LNCaP clone FGC (cell line): ENCODE data around the gene ELP5.

Experiments
- DNase-seq: peaks from one replicate; pipeline ENCODE4 v3.0.0-alpha.2; 2011; ENCODE audit warnings: low read depth
- H3K4me3 ChIP-seq: 2 replicates; pipeline ENCODE4 v1.5.1; 2011; ENCODE audit warnings: mild to moderate bottlenecking, low read depth, low read length, control low read depth
- TF ChIP-seq, protein P1 (sequence below): IDR thresholded peaks from 2 replicates; pipeline ENCODE4 v1.5.1; 2012; ENCODE audit warnings: mild to moderate bottlenecking; ENCODE audit not compliant: control insufficient read depth, insufficient read depth; ENCODE audit errors: extremely low read depth

ELP5 gene

GRCh38 chr17:7219812-7220592 is 32.0 kb upstream of the ELP5 start, which contains the start of the genes ACADVL and DLG4:
Gene ACADVL, plus strand, starts transcription at chr17:7219938. Its CDS starts 47 bp downstream, at chr17:7219985.
Gene DLG4, minus strand, starts transcription at chr17:7219836.
- peak within 1 kb of the TSS; percentile 71 for H3K4me3 ChIP-seq
- TF ChIP-seq, protein P1, sequence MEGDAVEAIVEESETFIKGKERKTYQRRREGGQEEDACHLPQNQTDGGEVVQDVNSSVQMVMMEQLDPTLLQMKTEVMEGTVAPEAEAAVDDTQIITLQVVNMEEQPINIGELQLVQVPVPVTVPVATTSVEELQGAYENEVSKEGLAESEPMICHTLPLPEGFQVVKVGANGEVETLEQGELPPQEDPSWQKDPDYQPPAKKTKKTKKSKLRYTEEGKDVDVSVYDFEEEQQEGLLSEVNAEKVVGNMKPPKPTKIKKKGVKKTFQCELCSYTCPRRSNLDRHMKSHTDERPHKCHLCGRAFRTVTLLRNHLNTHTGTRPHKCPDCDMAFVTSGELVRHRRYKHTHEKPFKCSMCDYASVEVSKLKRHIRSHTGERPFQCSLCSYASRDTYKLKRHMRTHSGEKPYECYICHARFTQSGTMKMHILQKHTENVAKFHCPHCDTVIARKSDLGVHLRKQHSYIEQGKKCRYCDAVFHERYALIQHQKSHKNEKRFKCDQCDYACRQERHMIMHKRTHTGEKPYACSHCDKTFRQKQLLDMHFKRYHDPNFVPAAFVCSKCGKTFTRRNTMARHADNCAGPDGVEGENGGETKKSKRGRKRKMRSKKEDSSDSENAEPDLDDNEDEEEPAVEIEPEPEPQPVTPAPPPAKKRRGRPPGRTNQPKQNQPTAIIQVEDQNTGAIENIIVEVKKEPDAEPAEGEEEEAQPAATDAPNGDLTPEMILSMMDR, result no peak
- DNase-seq, result peak; percentile 98

GRCh38 chr17:7220593-7221277 is 31.3 kb upstream of the ELP5 start:
- TF ChIP-seq, protein P1, result peak; percentile 43
- H3K4me3 ChIP-seq, result peak overlapping the region; percentile 71
- DNase-seq, result peak; percentile 64

GRCh38 chr17:7221278-7222092 is 30.5 kb upstream of the ELP5 start:
- no peak for DNase-seq
- TF ChIP-seq, protein P1, result no peak
- H3K4me3 ChIP-seq, result peak overlapping the region; percentile 71

GRCh38 chr17:7222093-7222971 is 29.7 kb upstream of the ELP5 start:
- no peak for DNase-seq
- TF ChIP-seq, protein P1, result no peak
- no peak overlapping the region for H3K4me3 ChIP-seq

DNA sequence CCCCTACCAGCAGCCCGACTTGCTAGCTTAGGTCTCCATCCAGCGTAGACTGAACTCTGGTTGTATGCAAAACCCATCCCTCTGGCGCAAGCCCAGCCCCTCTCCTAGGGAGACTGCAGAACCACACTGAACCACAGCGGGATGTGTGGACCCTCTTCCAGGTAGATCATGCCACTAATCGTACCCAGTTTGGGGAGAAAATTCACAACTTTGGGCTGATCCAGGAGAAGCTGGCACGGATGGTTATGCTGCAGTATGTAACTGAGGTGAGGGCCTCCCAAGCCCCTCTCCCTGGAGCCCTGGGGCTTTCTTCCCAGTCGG is 29.1 kb upstream of the ELP5 start:
- TF ChIP-seq, protein P1, result no peak
- DNase-seq, result no peak
- no peak overlapping the region for H3K4me3 ChIP-seq

- DNase-seq, result peak; percentile 89
- TF ChIP-seq, protein P1, result no peak
- no peak overlapping the region for H3K4me3 ChIP-seq
Observed at GRCh38 chr17:7223375-7223774, 28.6 kb upstream of the ELP5 start.
